Smooth muscle cell (in vitro differentiated cells): Measurements from ENCODE around the gene OR13C2. TPM values are rescaled to one million over a fixed set of nuclear protein-coding genes. Genes with fewer than 3 reads are reported as not detected.

ENCODE experiments used
- DNase-seq: peaks from one replicate; lab custom pipeline; 2025; ENCODE audit not compliant: unreplicated experiment; lab: John Stamatoyannopoulos, UW
- H2AFZ ChIP-seq: fragments of 200-600 bp; sonication (generic); 2 replicates; pipeline ENCODE4 v1.6.0; 2016; ENCODE audit warnings: antibody characterized with exemption, low read depth, mild to moderate bottlenecking
- H3F3A ChIP-seq: fragments of 200-600 bp; sonication (generic); 2 replicates; pipeline ENCODE4 v1.6.0; 2017; ENCODE audit warnings: antibody characterized with exemption, low read depth
- H3K27ac ChIP-seq: fragments of 200-600 bp; sonication (generic); 2 replicates; pipeline ENCODE4 v1.5.1; 2016; ENCODE audit warnings: low read depth, mild to moderate bottlenecking
- H3K27me3 ChIP-seq: fragments of 200-600 bp; sonication (generic); 2 replicates; pipeline ENCODE4 v1.6.1; 2016; ENCODE audit warnings: low read depth, mild to moderate bottlenecking
- H3K36me3 ChIP-seq: fragments of 200-600 bp; sonication (generic); 2 replicates; pipeline ENCODE4 v1.5.1; 2016; ENCODE audit warnings: low read depth
- H3K4me1 ChIP-seq: fragments of 200-600 bp; sonication (generic); 2 replicates; pipeline ENCODE4 v1.5.1; 2016; ENCODE audit warnings: low read depth
- H3K4me2 ChIP-seq: fragments of 200-600 bp; sonication (generic); 2 replicates; pipeline ENCODE4 v1.6.0; 2016; ENCODE audit warnings: mild to moderate bottlenecking
- H3K4me3 ChIP-seq: fragments of 200-600 bp; sonication (generic); 2 replicates; pipeline ENCODE4 v1.5.1; 2016; ENCODE audit warnings: mild to moderate bottlenecking
- H3K79me2 ChIP-seq: fragments of 200-600 bp; sonication (generic); 2 replicates; pipeline ENCODE4 v1.6.0; 2016; ENCODE audit warnings: low read depth, mild to moderate bottlenecking
- H3K9ac ChIP-seq: fragments of 200-600 bp; sonication (generic); 2 replicates; pipeline ENCODE4 v1.6.0; 2016; ENCODE audit warnings: low read depth
- H3K9me3 ChIP-seq: fragments of 200-600 bp; sonication (generic); replicated peaks from 2 replicates; pipeline ENCODE4 v1.5.1; 2016; ENCODE audit warnings: low read depth
- H4K20me1 ChIP-seq: fragments of 200-600 bp; sonication (generic); 2 replicates; pipeline ENCODE4 v1.6.0; 2016; ENCODE audit warnings: low read depth
- WGBS: methylation state at CpG from one replicate; pipeline ENCODE4 v1.1.7; 2016; ENCODE audit warnings: low lambda C conversion rate; 5-methylcytosine and 5-hydroxymethylcytosine counted together
- polyA plus RNA-seq: library from polyadenylated mRNA; unstranded; fragments of >200 nt; fragmentation: Nextera tagmentation; extraction: Ambion mirVana; gene quantifications from 2 replicates; pipeline ENCODE4 v1.2.1, GENCODE V29; 2016
- total RNA-seq: library from RNA; depleted of rRNA; stranded (reverse); fragments of >200 nt; gene quantifications from 2 replicates; pipeline ENCODE4 v1.2.3, GENCODE V29; 2014
- TF ChIP-seq, protein P1 (sequence below): fragments of 200-600 bp; sonication (generic); IDR thresholded peaks from 2 replicates; pipeline ENCODE4 v1.5.1; 2017; ENCODE audit warnings: borderline replicate concordance, mild to moderate bottlenecking, antibody characterized with exemption; ENCODE audit not compliant: insufficient read depth, poor library complexity, severe bottlenecking

Gene OR13C2
- total and polyA plus RNA-seq, 2 experiments from 2014 or later: not detected

DNA sequence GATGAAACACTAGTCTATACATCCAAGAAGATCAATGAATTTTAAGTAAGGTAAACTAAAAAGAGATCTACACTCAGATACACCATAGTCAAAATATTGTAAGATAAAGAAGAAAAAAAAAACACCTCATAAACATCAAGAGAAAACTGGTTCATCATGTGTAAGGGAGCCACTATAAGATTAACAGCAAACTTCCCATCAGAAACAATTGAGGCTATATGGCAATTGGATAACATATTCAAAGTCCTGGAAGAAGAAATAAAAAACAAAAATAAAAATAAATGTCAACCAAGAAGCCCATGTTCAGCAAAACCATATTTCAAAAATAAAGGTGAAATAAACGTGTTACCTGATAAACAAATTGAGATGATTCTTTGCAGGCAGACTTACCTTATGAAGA is 32.8 kb downstream of the OR13C2 start:
- Histone ChIP-seq H3K4me2 (no peak overlapping the region), H4K20me1 (no peaks in the 10 kb centered on the region), H3K4me1 (no peaks in the 10 kb centered on the region), H3K27ac (no peak overlapping the region), H3K9me3 (no peaks in the 10 kb centered on the region), H3K27me3 (no peaks in the 10 kb centered on the region), H3K4me3 (no peak overlapping the region), H3K36me3 (no peaks in the 10 kb centered on the region), H3F3A (no peaks in the 10 kb centered on the region), H3K9ac (no peak overlapping the region), H3K79me2 (no peaks in the 10 kb centered on the region), H2AFZ (no peak overlapping the region)
- DNase-seq: no peak
- WGBS: 70% methylated on average over 1 of the region's 1 CpG
- TF ChIP-seq, protein P1, sequence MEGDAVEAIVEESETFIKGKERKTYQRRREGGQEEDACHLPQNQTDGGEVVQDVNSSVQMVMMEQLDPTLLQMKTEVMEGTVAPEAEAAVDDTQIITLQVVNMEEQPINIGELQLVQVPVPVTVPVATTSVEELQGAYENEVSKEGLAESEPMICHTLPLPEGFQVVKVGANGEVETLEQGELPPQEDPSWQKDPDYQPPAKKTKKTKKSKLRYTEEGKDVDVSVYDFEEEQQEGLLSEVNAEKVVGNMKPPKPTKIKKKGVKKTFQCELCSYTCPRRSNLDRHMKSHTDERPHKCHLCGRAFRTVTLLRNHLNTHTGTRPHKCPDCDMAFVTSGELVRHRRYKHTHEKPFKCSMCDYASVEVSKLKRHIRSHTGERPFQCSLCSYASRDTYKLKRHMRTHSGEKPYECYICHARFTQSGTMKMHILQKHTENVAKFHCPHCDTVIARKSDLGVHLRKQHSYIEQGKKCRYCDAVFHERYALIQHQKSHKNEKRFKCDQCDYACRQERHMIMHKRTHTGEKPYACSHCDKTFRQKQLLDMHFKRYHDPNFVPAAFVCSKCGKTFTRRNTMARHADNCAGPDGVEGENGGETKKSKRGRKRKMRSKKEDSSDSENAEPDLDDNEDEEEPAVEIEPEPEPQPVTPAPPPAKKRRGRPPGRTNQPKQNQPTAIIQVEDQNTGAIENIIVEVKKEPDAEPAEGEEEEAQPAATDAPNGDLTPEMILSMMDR: no peak

DNA sequence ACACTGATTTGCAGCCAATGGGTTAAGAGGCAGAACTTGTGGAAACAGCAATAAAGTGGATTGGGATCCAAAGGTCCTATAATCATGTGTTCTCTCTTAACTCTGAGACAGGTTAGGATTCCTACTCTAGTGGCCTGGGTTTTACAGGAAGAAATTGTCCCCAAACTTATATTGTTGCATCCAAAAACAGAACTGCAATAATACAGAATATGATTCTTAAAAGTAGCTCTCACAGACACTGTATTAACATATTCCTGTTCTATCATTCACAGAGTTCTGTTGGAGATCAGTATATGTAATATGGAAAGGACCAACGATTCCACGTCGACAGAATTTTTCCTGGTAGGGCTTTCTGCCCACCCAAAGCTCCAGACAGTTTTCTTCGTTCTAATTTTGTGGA is 36.6 kb downstream of the OR13C2 start, which contains the start of gene OR13C8:
Gene OR13C8, plus strand, starts transcription at position 301 of the 400 bp plus-strand sequence. Its CDS starts 0 bp downstream, at position 301.
- WGBS: 88% methylated on average over 4 of the region's 4 CpGs
- no peak for DNase-seq
- H3K27me3 ChIP-seq: no peaks in the 10 kb centered on the region
- H4K20me1 ChIP-seq: no peaks in the 10 kb centered on the region
- H3K27ac ChIP-seq: no peak within 1 kb of the TSS
- H3K36me3 ChIP-seq: no peaks in the 10 kb centered on the region
- no peak within 1 kb of the TSS for H2AFZ ChIP-seq
- H3K9ac ChIP-seq: no peak within 1 kb of the TSS
- TF ChIP-seq, protein P1: no peak
- H3K4me1 ChIP-seq: peaks cover 4% of the 10 kb centered on the region
- no peak within 1 kb of the TSS for H3K4me2 ChIP-seq
- no peaks in the 10 kb centered on the region for H3F3A ChIP-seq
- H3K9me3 ChIP-seq: no peaks in the 10 kb centered on the region
- H3K79me2 ChIP-seq: no peaks in the 10 kb centered on the region
- no peak within 1 kb of the TSS for H3K4me3 ChIP-seq

DNA sequence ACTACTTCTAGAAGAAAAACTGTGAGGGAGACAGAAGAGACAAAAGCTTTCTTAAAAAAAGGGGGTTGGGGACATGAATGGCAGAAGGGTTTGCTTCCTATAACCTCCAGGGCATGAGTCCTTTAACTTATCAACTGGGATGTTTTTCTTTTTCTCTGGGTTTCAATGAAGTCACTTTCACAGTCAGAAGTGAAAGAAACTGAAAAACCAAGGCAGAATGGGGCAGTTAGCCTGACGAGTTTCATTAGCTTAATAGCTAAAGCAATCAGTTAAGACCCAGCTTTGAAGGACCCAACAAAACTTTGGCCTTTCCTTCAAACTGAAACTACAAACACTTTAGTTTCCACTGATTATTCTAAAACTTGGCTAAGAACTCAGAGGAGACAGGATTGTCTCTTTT is 41.1 kb downstream of the OR13C2 start:
- DNase-seq: no peak
- Histone ChIP-seq H3K9ac (no peak overlapping the region), H3K4me3 (no peak overlapping the region), H3K9me3 (no peaks in the 10 kb centered on the region), H3K36me3 (no peaks in the 10 kb centered on the region), H2AFZ (no peak overlapping the region), H3F3A (no peaks in the 10 kb centered on the region), H3K27me3 (no peaks in the 10 kb centered on the region), H3K4me2 (no peak overlapping the region), H3K79me2 (no peaks in the 10 kb centered on the region), H3K4me1 (peaks cover 4% of the 10 kb centered on the region), H4K20me1 (no peaks in the 10 kb centered on the region), H3K27ac (no peak overlapping the region)
- TF ChIP-seq, protein P1: no peak
- 38% methylated on average over 1 of the region's 1 CpG for WGBS
